IMR-90 (cell line): ENCODE data around the gene LEMD1. TPM values are rescaled to one million over a fixed set of nuclear protein-coding genes. Genes with fewer than 3 reads are reported as not detected.

Experiments
- ATAC-seq: fragments of 200-7000 bp; cut with Tn5 transposase; 2 replicates; pipeline ENCODE4 v1.9.1; 2020; ENCODE audit warnings: low read depth, mild to moderate bottlenecking, moderate library complexity
- BruUV-seq: library from RNA; stranded (reverse); fragments of 400-500 nt; replicated peaks from 2 replicates; lab custom pipeline; 2021; lab: Mats Ljungman, UMichigan
- CTCF ChIA-PET: fragments of 300-600 bp; formaldehyde crosslinking; extraction: SDS; loops from one replicate; lab custom pipeline; 2021; ENCODE audit warnings: antibody characterized with exemption; lab: Yijun Ruan, JAX
- POLR2A ChIA-PET: fragments of 300-600 bp; sonication (Branson Sonifier 250); formaldehyde crosslinking; loops from one replicate; lab custom pipeline; 2022; ENCODE audit warnings: antibody characterized with exemption; ENCODE audit not compliant: unreplicated experiment; lab: Charles Lee
- DNase-seq: peaks from one replicate; pipeline ENCODE4 v3.0.0; 2013
- H2AFZ ChIP-seq: replicated peaks from 2 replicates; pipeline ENCODE3; 2013; ENCODE audit warnings: low read length, mild to moderate bottlenecking; ENCODE audit not compliant: poor library complexity
- H2AK5ac ChIP-seq: 2 replicates; pipeline ENCODE4 v1.6.1; 2013; ENCODE audit warnings: low read depth, low read length, inconsistent platforms
- H2AK9ac ChIP-seq: replicated peaks from 2 replicates; pipeline ENCODE3; 2013; ENCODE audit warnings: mild to moderate bottlenecking, low read depth, low read length, moderate library complexity; ENCODE audit not compliant: poor library complexity
- H2BK120ac ChIP-seq: 2 replicates; pipeline ENCODE4 v1.6.1; 2013; ENCODE audit warnings: low read depth, low read length, inconsistent platforms
- H2BK15ac ChIP-seq: 3 replicates; pipeline ENCODE4 v1.6.1; 2013; ENCODE audit warnings: low read depth, low read length, inconsistent platforms
- H2BK20ac ChIP-seq: 2 replicates; pipeline ENCODE4 v1.6.1; 2013; ENCODE audit warnings: low read depth, mild to moderate bottlenecking, inconsistent platforms, low read length, moderate library complexity
- H2BK5ac ChIP-seq: 2 replicates; pipeline ENCODE4 v1.6.1; 2013; ENCODE audit warnings: mild to moderate bottlenecking, low read depth, low read length, inconsistent platforms; ENCODE audit not compliant: poor library complexity, severe bottlenecking
- H3K14ac ChIP-seq: replicated peaks from 2 replicates; pipeline ENCODE4 v1.6.1; 2013; ENCODE audit warnings: low read depth, low read length, inconsistent platforms
- H3K18ac ChIP-seq: 2 replicates; pipeline ENCODE4 v1.6.1; 2013; ENCODE audit warnings: low read depth, low read length, control low read depth
- H3K23ac ChIP-seq: 2 replicates; pipeline ENCODE4 v1.6.1; 2013; ENCODE audit warnings: low read depth, low read length, inconsistent platforms
- H3K27ac ChIP-seq: 2 replicates; pipeline ENCODE4 v1.5.1; 2013; ENCODE audit warnings: mild to moderate bottlenecking, control low read depth, low read length; ENCODE audit not compliant: insufficient read depth
- H3K27me3 ChIP-seq: 2 replicates; pipeline ENCODE4 v1.6.1; 2013; ENCODE audit warnings: low read length; ENCODE audit not compliant: control insufficient read depth, insufficient read depth
- H3K36me3 ChIP-seq: 2 replicates; pipeline ENCODE4 v1.6.1; 2013; ENCODE audit warnings: low read length, mixed read lengths; ENCODE audit not compliant: control insufficient read depth, insufficient read depth
- H3K4ac ChIP-seq: 2 replicates; pipeline ENCODE4 v1.6.1; 2013; ENCODE audit warnings: low read depth, low read length, inconsistent platforms
- H3K4me1 ChIP-seq: 2 replicates; pipeline ENCODE4 v1.6.1; 2013; ENCODE audit warnings: low read length, mixed read lengths; ENCODE audit not compliant: control insufficient read depth, insufficient read depth
- H3K4me2 ChIP-seq: 2 replicates; pipeline ENCODE4 v1.6.1; 2013; ENCODE audit warnings: low read depth, mild to moderate bottlenecking, control low read depth, low read length, moderate library complexity
- H3K4me3 ChIP-seq: 2 replicates; pipeline ENCODE4 v1.5.1; 2013; ENCODE audit warnings: low read depth, mild to moderate bottlenecking, control low read depth, low read length, moderate library complexity; ENCODE audit not compliant: insufficient read depth
- H3K56ac ChIP-seq: 2 replicates; pipeline ENCODE4 v1.6.1; 2013; ENCODE audit warnings: low read length, inconsistent platforms; ENCODE audit not compliant: insufficient read depth; ENCODE audit errors: extremely low read depth
- H3K79me1 ChIP-seq, 2 experiments: 2 replicates each; pipeline ENCODE4 v1.6.1; 2013; ENCODE audit warnings: low read length in 2 of 2, inconsistent platforms in 1 of 2, low read depth in 1 of 2
- H3K9ac ChIP-seq: 2 replicates; pipeline ENCODE4 v1.6.1; 2013; ENCODE audit warnings: low read depth, low read length, control low read depth
- H3K9me1 ChIP-seq: 2 replicates; pipeline ENCODE4 v1.6.1; 2013; ENCODE audit warnings: low read length, inconsistent platforms; ENCODE audit not compliant: insufficient read depth
- H3K9me3 ChIP-seq: 2 replicates; pipeline ENCODE4 v1.6.1; 2013; ENCODE audit warnings: low read length; ENCODE audit not compliant: control insufficient read depth, insufficient read depth
- H4K20me1 ChIP-seq: 2 replicates; pipeline ENCODE4 v1.6.1; 2013; ENCODE audit warnings: low read length, inconsistent platforms; ENCODE audit not compliant: insufficient read depth
- H4K5ac ChIP-seq: 2 replicates; pipeline ENCODE4 v1.6.1; 2013; ENCODE audit warnings: mild to moderate bottlenecking, low read depth, low read length, control low read depth
- H4K8ac ChIP-seq, 2 experiments: 2 replicates each; pipeline ENCODE4 v1.6.1; 2013; ENCODE audit warnings: low read depth in 2 of 2, low read length in 2 of 2, control low read depth in 1 of 2, inconsistent platforms in 1 of 2
- H4K91ac ChIP-seq: 2 replicates; pipeline ENCODE4 v1.6.1; 2013; ENCODE audit warnings: low read depth, low read length, inconsistent platforms; ENCODE audit not compliant: insufficient read depth
- CHD1 ChIP-seq: IDR thresholded peaks from 2 replicates; pipeline ENCODE4 v1.6.1; 2012; ENCODE audit warnings: low read depth, low read length, improper control_type of control experiment
- CTCF ChIP-seq: conservative IDR thresholded peaks from 2 replicates; pipeline ENCODE4 v1.5.1; 2012; ENCODE audit warnings: mild to moderate bottlenecking, low read depth, low read length, improper control_type of control experiment
- RAD21 ChIP-seq: IDR thresholded peaks from 2 replicates; pipeline ENCODE4 v1.6.1; 2012; ENCODE audit warnings: low read length, improper control_type of control experiment
- WGBS, 2 experiments: methylation state at CpG; one replicate each; pipeline versions ENCODE4 v1.1.5 to v1.1.7; 2013; ENCODE audit warnings: missing lambda C conversion rate in 2 of 2; ENCODE audit not compliant: insufficient read length in 1 of 2; ENCODE audit errors: extremely low coverage in 2 of 2; 5-methylcytosine and 5-hydroxymethylcytosine counted together
- dilution Hi-C: fragments of 300-500 bp; cut with HindIII; formaldehyde crosslinking; loops from one replicate; pipeline ENCODE4 v1.14.3; 2018; ENCODE audit warnings: low sequenced_read_pairs; ENCODE audit not compliant: unreplicated experiment
- in situ Hi-C: fragments of 300-500 bp; cut with MboI; formaldehyde crosslinking; loops from 3 replicates; pipeline ENCODE4 v1.14.3; 2019; ENCODE audit warnings: low sequenced_read_pairs, inconsistent platforms, mixed read lengths
- intact Hi-C: fragments of 100-400 bp; cut with micrococcal nuclease; formaldehyde crosslinking; loops from 2 replicates; pipeline ENCODE4 v1.10.0; 2022
- polyA plus RNA-seq, 3 experiments: library from polyadenylated mRNA; depleted of rRNA; stranded (reverse); fragments of >200 nt; gene quantifications; 2 replicates each; pipeline ENCODE4 v1.2.3, GENCODE V29; 2012; ENCODE audit warnings: low replicate concordance in 1 of 3
- total RNA-seq: library from RNA; depleted of rRNA; stranded (reverse); fragments of >200 nt; gene quantifications from 2 replicates; pipeline ENCODE4 v1.2.3, GENCODE V29; 2012

The LEMD1 gene
- total and polyA plus RNA-seq, 2 of the 4 experiments (the other 2 are of a cell fraction), result not detected

- intact Hi-C loops (no loop called here), dilution Hi-C loops (no loop called here), in situ Hi-C loops (no loop called here)
- H3K18ac ChIP-seq, result no peak overlapping the region
- 19% methylated on average over 4 of the region's 6 CpGs; no CpG with 5 or more reads in 1 of the 2 experiments for WGBS, 2 experiments
- H4K20me1 ChIP-seq, result peaks cover 4% of the 10 kb centered on the region; the same call in 1 of the 2 replicates
- peak overlapping the region; percentile 45; the same call in 1 of the 2 replicates for H2BK120ac ChIP-seq
- no peak overlapping the region for H3K4ac ChIP-seq
- H3K27ac ChIP-seq, result no peak overlapping the region
- H3K9me3 ChIP-seq, result no peaks in the 10 kb centered on the region
- TF ChIP-seq RAD21 (no peak), CTCF (peak; percentile 20; the same call in 1 of the 2 replicates), CHD1 (no peak)
- no peak overlapping the region for H3K14ac ChIP-seq
- no TSS peak for BruUV-seq
- DNase-seq (peak; percentile 68), ATAC-seq (peak; percentile 72)
- ChIA-PET POLR2A (no interaction called here), CTCF (interaction anchor here (1.1 to 1.2 kb wide), 2 partner anchors 9 to 109 kb away, joined by 3 read pairs; no protein-coding TSS in a partner anchor)
- no peak overlapping the region for H2BK20ac ChIP-seq
- no peaks in the 10 kb centered on the region for H3K36me3 ChIP-seq
- H3K79me1 ChIP-seq, result no peaks in the 10 kb centered on the region
- H3K27me3 ChIP-seq, result peaks cover 17% of the 10 kb centered on the region
- no peak overlapping the region for H4K8ac ChIP-seq
- H3K56ac ChIP-seq, result no peak overlapping the region
- H3K4me1 ChIP-seq, result peaks cover 21% of the 10 kb centered on the region
- H2BK15ac ChIP-seq, result no peak overlapping the region
- no peak overlapping the region for H3K9ac ChIP-seq
- no peak overlapping the region for H4K5ac ChIP-seq
- no peak overlapping the region for H2AK5ac ChIP-seq
- no peak overlapping the region for H2BK5ac ChIP-seq
- no peak overlapping the region for H3K4me3 ChIP-seq
- no peak overlapping the region for H3K23ac ChIP-seq
- peaks cover 17% of the 10 kb centered on the region for H3K9me1 ChIP-seq
- no peak overlapping the region for H2AK9ac ChIP-seq
- no peak overlapping the region for H4K91ac ChIP-seq
- H3K4me2 ChIP-seq, result peak overlapping the region; percentile 38; the same call in 1 of the 2 replicates
- H2AFZ ChIP-seq, result no peak overlapping the region
Measured at GRCh38 chr1:205375835-205376545, 45.9 kb downstream of the LEMD1 start.
